GM23338 (cell line): ENCODE measurements around the gene RASL11A. TPM values are rescaled to one million over a fixed set of nuclear protein-coding genes. Genes with fewer than 3 reads are reported as not detected.

ENCODE experiments used
- ATAC-seq: fragments of 200-7000 bp; cut with Tn5 transposase; 3 replicates; pipeline ENCODE4 v1.9.1; 2020
- DNase-seq: peaks from one replicate; pipeline ENCODE4 v3.0.0-alpha.2; 2015; ENCODE audit warnings: low spot score
- H2AFZ ChIP-seq: fragments of 200-600 bp; sonication (generic); 2 replicates; pipeline ENCODE4 v1.8.0; 2016; ENCODE audit warnings: antibody characterized with exemption, mild to moderate bottlenecking, moderate library complexity
- H3F3A ChIP-seq: fragments of 200-600 bp; sonication (generic); replicated peaks from 2 replicates; pipeline ENCODE4 v1.8.0; 2017; ENCODE audit warnings: antibody characterized with exemption, mixed run types, low read depth
- H3K27ac ChIP-seq: fragments of 200-600 bp; sonication (generic); 2 replicates; pipeline ENCODE4 v1.6.1; 2016; ENCODE audit warnings: low read depth
- H3K27me3 ChIP-seq: fragments of 200-600 bp; sonication (generic); 2 replicates; pipeline ENCODE4 v1.8.0; 2016; ENCODE audit warnings: mild to moderate bottlenecking, mixed run types, moderate library complexity; ENCODE audit not compliant: insufficient read depth
- H3K36me3 ChIP-seq: fragments of 200-600 bp; sonication (generic); 2 replicates; pipeline ENCODE4 v1.8.0; 2016; ENCODE audit warnings: mild to moderate bottlenecking; ENCODE audit not compliant: insufficient read depth
- H3K4me1 ChIP-seq: fragments of 200-600 bp; sonication (generic); 2 replicates; pipeline ENCODE4 v1.8.0; 2016; ENCODE audit warnings: mild to moderate bottlenecking, moderate library complexity; ENCODE audit not compliant: insufficient read depth
- H3K4me2 ChIP-seq: fragments of 200-600 bp; sonication (generic); 2 replicates; pipeline ENCODE4 v1.7.1; 2017; ENCODE audit warnings: mixed run types
- H3K4me3 ChIP-seq: fragments of 200-600 bp; sonication (generic); 2 replicates; pipeline ENCODE4 v1.6.1; 2016; ENCODE audit warnings: mixed run types
- H3K79me2 ChIP-seq: fragments of 200-600 bp; sonication (generic); replicated peaks from 2 replicates; pipeline ENCODE4 v1.8.0; 2017; ENCODE audit warnings: mild to moderate bottlenecking; ENCODE audit not compliant: insufficient read depth
- H3K9me2 ChIP-seq: fragments of 200-600 bp; sonication (generic); 2 replicates; pipeline ENCODE4 v1.8.0; 2017; ENCODE audit not compliant: insufficient read depth
- H4K20me1 ChIP-seq: fragments of 200-600 bp; sonication (generic); replicated peaks from 2 replicates; pipeline ENCODE4 v1.8.0; 2017; ENCODE audit warnings: mild to moderate bottlenecking; ENCODE audit not compliant: insufficient read depth
- H3K27ac Mint-ChIP-seq: 2 replicates; pipeline ENCODE4 v1.8.0; 2020; ENCODE audit warnings: inconsistent platforms, mild to moderate bottlenecking, moderate library complexity, mixed read lengths
- H3K27me3 Mint-ChIP-seq: 3 replicates; pipeline ENCODE4 v1.8.0; 2022; ENCODE audit warnings: low read depth, mild to moderate bottlenecking, moderate library complexity, mixed read lengths, inconsistent platforms; ENCODE audit not compliant: insufficient read depth, poor library complexity
- H3K36me3 Mint-ChIP-seq: 3 replicates; pipeline ENCODE4 v1.8.0; 2021; ENCODE audit warnings: low read depth, mild to moderate bottlenecking, inconsistent platforms, moderate library complexity, mixed read lengths
- H3K4me1 Mint-ChIP-seq: 3 replicates; pipeline ENCODE4 v1.8.0; 2020; ENCODE audit warnings: mild to moderate bottlenecking, inconsistent platforms, mixed read lengths
- H3K4me3 Mint-ChIP-seq: 3 replicates; pipeline ENCODE4 v1.8.0; 2021; ENCODE audit warnings: moderate library complexity, mild to moderate bottlenecking, inconsistent platforms, mixed read lengths
- H3K9me3 Mint-ChIP-seq: 3 replicates; pipeline ENCODE4 v1.8.0; 2020; ENCODE audit warnings: moderate library complexity, mild to moderate bottlenecking, inconsistent platforms, mixed read lengths
- CTCF ChIP-seq, 2 experiments: fragments of 200-600 bp in 1 of 2; sonication (generic) in 1 of 2; conservative IDR thresholded peaks; 2 replicates each; pipeline versions ENCODE4 v1.5.1 to v1.6.1; 2016 to 2017; ENCODE audit warnings: antibody characterized with exemption in 2 of 2, low read depth in 2 of 2, mild to moderate bottlenecking in 2 of 2, moderate library complexity in 1 of 2
- EZH2 ChIP-seq: fragments of 200-600 bp; sonication (generic); IDR thresholded peaks from one replicate; pipeline ENCODE4 v1.8.0; 2017; ENCODE audit warnings: antibody characterized with exemption, mild to moderate bottlenecking, low read depth; ENCODE audit not compliant: unreplicated experiment
- POLR2AphosphoS5 ChIP-seq: IDR thresholded peaks from 2 replicates; pipeline ENCODE4 v1.6.1; 2016; ENCODE audit warnings: antibody characterized with exemption, low read depth
- STAT1 ChIP-seq: IDR thresholded peaks from one replicate; pipeline ENCODE4 v1.6.1; 2016; ENCODE audit warnings: antibody characterized with exemption; ENCODE audit not compliant: unreplicated experiment
- ZNF114 ChIP-seq: fragments of 250-450 bp; sonication (Bioruptor Pico); IDR thresholded peaks from 2 replicates; pipeline ENCODE4 v1.5.0; 2020; ENCODE audit warnings: mild to moderate bottlenecking, moderate library complexity
- ZNF331 ChIP-seq: fragments of 250-450 bp; sonication (Bioruptor Pico); IDR thresholded peaks from 2 replicates; pipeline ENCODE4 v1.5.0; 2020; ENCODE audit warnings: low read depth, mild to moderate bottlenecking, moderate library complexity
- polyA plus RNA-seq: library from polyadenylated mRNA; unstranded; fragments of >200 nt; fragmentation: Nextera tagmentation; extraction: Ambion mirVana; gene quantifications from 2 replicates; pipeline ENCODE4 v1.2.1, GENCODE V29; 2016
- total RNA-seq: library from RNA; depleted of rRNA; stranded (reverse); fragments of >200 nt; shearing (Covaris generic); gene quantifications from 2 replicates; pipeline ENCODE4 v1.2.3, GENCODE V29; 2014
- TF ChIP-seq, protein P1 (sequence below): IDR thresholded peaks from 2 replicates; pipeline ENCODE4 v1.6.1; 2016; ENCODE audit warnings: antibody characterized with exemption
- TF ChIP-seq, protein P2 (sequence below): fragments of 250-450 bp; sonication (Bioruptor Pico); IDR thresholded peaks from 2 replicates; pipeline ENCODE4 v1.5.0; 2020; ENCODE audit warnings: mild to moderate bottlenecking, moderate library complexity

RASL11A gene
- total and polyA plus RNA-seq, 2 experiments from 2014 or later, result 1.9 to 3.3 TPM

GRCh38 chr13:27229642-27230041, 41.0 kb upstream of the RASL11A start:
- ATAC-seq (no peak), DNase-seq (no peak)
- H3K36me3 Mint-ChIP-seq, result peaks cover 18% of the 10 kb centered on the region; the same call in 2 of the 3 replicates
- H3K4me3 Mint-ChIP-seq, result no peak overlapping the region
- no peak overlapping the region for H2AFZ ChIP-seq
- H3K4me1 ChIP-seq, result no peaks in the 10 kb centered on the region
- no peak overlapping the region for H3K4me2 ChIP-seq
- no peaks in the 10 kb centered on the region; the same call in 1 of the 2 replicates for H3K36me3 ChIP-seq
- H3K9me2 ChIP-seq, result no peaks in the 10 kb centered on the region
- peaks cover 4% of the 10 kb centered on the region for H3K27me3 Mint-ChIP-seq
- H3K4me1 Mint-ChIP-seq, result no peaks in the 10 kb centered on the region
- H3K4me3 ChIP-seq, result no peak overlapping the region
- TF ChIP-seq ZNF331 (CRISPR knock-in tag), result no peak
- no peak for TF ChIP-seq STAT1
- no peak for TF ChIP-seq POLR2AphosphoS5
- no peak for TF ChIP-seq ZNF114 (CRISPR knock-in tag)
- TF ChIP-seq, protein P1, sequence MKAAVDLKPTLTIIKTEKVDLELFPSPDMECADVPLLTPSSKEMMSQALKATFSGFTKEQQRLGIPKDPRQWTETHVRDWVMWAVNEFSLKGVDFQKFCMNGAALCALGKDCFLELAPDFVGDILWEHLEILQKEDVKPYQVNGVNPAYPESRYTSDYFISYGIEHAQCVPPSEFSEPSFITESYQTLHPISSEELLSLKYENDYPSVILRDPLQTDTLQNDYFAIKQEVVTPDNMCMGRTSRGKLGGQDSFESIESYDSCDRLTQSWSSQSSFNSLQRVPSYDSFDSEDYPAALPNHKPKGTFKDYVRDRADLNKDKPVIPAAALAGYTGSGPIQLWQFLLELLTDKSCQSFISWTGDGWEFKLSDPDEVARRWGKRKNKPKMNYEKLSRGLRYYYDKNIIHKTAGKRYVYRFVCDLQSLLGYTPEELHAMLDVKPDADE, result no peak
- no peak for TF ChIP-seq CTCF (conservative IDR thresholded peaks at IDR 0.05; ENCODE audit: low read depth in 2 of 2)
- TF ChIP-seq, protein P2, sequence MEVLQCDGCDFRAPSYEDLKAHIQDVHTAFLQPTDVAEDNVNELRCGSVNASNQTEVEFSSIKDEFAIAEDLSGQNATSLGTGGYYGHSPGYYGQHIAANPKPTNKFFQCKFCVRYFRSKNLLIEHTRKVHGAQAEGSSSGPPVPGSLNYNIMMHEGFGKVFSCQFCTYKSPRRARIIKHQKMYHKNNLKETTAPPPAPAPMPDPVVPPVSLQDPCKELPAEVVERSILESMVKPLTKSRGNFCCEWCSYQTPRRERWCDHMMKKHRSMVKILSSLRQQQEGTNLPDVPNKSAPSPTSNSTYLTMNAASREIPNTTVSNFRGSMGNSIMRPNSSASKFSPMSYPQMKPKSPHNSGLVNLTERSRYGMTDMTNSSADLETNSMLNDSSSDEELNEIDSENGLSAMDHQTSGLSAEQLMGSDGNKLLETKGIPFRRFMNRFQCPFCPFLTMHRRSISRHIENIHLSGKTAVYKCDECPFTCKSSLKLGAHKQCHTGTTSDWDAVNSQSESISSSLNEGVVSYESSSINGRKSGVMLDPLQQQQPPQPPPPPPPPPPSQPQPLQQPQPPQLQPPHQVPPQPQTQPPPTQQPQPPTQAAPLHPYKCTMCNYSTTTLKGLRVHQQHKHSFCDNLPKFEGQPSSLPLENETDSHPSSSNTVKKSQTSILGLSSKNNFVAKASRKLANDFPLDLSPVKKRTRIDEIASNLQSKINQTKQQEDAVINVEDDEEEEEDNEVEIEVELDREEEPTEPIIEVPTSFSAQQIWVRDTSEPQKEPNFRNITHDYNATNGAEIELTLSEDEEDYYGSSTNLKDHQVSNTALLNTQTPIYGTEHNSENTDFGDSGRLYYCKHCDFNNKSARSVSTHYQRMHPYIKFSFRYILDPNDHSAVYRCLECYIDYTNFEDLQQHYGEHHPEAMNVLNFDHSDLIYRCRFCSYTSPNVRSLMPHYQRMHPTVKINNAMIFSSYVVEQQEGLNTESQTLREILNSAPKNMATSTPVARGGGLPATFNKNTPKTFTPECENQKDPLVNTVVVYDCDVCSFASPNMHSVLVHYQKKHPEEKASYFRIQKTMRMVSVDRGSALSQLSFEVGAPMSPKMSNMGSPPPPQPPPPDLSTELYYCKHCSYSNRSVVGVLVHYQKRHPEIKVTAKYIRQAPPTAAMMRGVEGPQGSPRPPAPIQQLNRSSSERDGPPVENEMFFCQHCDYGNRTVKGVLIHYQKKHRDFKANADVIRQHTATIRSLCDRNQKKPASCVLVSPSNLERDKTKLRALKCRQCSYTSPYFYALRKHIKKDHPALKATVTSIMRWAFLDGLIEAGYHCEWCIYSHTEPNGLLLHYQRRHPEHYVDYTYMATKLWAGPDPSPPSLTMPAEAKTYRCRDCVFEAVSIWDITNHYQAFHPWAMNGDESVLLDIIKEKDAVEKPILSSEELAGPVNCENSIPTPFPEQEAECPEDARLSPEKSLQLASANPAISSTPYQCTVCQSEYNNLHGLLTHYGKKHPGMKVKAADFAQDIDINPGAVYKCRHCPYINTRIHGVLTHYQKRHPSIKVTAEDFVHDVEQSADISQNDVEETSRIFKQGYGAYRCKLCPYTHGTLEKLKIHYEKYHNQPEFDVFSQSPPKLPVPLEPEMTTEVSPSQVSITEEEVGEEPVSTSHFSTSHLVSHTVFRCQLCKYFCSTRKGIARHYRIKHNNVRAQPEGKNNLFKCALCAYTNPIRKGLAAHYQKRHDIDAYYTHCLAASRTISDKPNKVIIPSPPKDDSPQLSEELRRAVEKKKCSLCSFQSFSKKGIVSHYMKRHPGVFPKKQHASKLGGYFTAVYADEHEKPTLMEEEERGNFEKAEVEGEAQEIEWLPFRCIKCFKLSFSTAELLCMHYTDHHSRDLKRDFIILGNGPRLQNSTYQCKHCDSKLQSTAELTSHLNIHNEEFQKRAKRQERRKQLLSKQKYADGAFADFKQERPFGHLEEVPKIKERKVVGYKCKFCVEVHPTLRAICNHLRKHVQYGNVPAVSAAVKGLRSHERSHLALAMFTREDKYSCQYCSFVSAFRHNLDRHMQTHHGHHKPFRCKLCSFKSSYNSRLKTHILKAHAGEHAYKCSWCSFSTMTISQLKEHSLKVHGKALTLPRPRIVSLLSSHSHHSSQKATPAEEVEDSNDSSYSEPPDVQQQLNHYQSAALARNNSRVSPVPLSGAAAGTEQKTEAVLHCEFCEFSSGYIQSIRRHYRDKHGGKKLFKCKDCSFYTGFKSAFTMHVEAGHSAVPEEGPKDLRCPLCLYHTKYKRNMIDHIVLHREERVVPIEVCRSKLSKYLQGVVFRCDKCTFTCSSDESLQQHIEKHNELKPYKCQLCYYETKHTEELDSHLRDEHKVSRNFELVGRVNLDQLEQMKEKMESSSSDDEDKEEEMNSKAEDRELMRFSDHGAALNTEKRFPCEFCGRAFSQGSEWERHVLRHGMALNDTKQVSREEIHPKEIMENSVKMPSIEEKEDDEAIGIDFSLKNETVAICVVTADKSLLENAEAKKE (CRISPR knock-in tag), result no peak
- TF ChIP-seq EZH2, result no peak
- no peaks in the 10 kb centered on the region for H3K79me2 ChIP-seq
- no peak overlapping the region for H3K27ac ChIP-seq
- H3K9me3 Mint-ChIP-seq, result peaks cover 13% of the 10 kb centered on the region; the same call in 1 of the 3 replicates
- H3F3A ChIP-seq, result no peaks in the 10 kb centered on the region
- H3K27me3 ChIP-seq, result no peaks in the 10 kb centered on the region
- H3K27ac Mint-ChIP-seq, result no peak overlapping the region
- H4K20me1 ChIP-seq, result no peaks in the 10 kb centered on the region
